K562 (cell line): ENCODE data around the gene EOGT. TPM values are rescaled to one million over a fixed set of nuclear protein-coding genes. Genes with fewer than 3 reads are reported as not detected.

Source experiments
- ATAC-seq: fragments of 200-7000 bp; cut with Tn5 transposase; 3 replicates; pipeline ENCODE4 v1.9.1; 2020; ENCODE audit warnings: moderate library complexity
- BruUV-seq: library from RNA; stranded (reverse); fragments of 400-500 nt; replicated peaks from 2 replicates; lab custom pipeline; 2021; lab: Mats Ljungman, UMichigan
- CTCF ChIA-PET: fragments of 300-600 bp; formaldehyde crosslinking; extraction: SDS; loops from one replicate; lab custom pipeline; 2021; ENCODE audit warnings: low intra/inter-chr PET ratio; lab: Yijun Ruan, JAX
- POLR2A ChIA-PET: fragments of 300-600, 350-650 bp; sonication (Branson Sonifier 250); formaldehyde crosslinking; extraction: SDS; loops from one replicate; lab custom pipeline; 2021; ENCODE audit warnings: antibody characterized with exemption, inconsistent platforms; lab: Yijun Ruan, JAX
- DNase-seq, 4 experiments: peaks; one replicate each; pipeline versions ENCODE4 v3.0.0 to v3.0.0-alpha.2; 2011 to 2018; ENCODE audit warnings: low spot score in 3 of 4, mixed read lengths in 3 of 4; ENCODE audit errors: extremely low read depth in 1 of 4
- FAIRE-seq: peaks from 2 replicates; lab custom pipeline; 2011; peaks lifted over from hg19 to GRCh38; lab: Jason Lieb, UNC
- H2AFZ ChIP-seq: 2 replicates; pipeline ENCODE4 v1.6.0; 2011; ENCODE audit warnings: low read depth, low read length, control low read depth, inconsistent platforms
- H3K27ac ChIP-seq: fragments of 200-600 bp; 3 replicates; pipeline ENCODE4 v1.8.0; 2011; ENCODE audit warnings: low read depth, mild to moderate bottlenecking, control low read depth, inconsistent platforms, low read length, moderate library complexity, mixed read lengths; ENCODE audit errors: extremely low read depth
- H3K27me3 ChIP-seq, 2 experiments: fragments of 300-600 bp in 1 of 2; 2 replicates in 1 of 2; 3 replicates in 1 of 2; pipeline versions ENCODE4 v1.6.0 to v1.8.0; 2011; ENCODE audit warnings: inconsistent platforms in 2 of 2, low read length in 2 of 2, mild to moderate bottlenecking in 1 of 2, mixed read lengths in 1 of 2, moderate library complexity in 1 of 2; ENCODE audit not compliant: control insufficient read depth in 2 of 2, insufficient read depth in 2 of 2
- H3K36me3 ChIP-seq: fragments of 300-600 bp; 3 replicates; pipeline ENCODE4 v1.8.0; 2011; ENCODE audit warnings: mild to moderate bottlenecking, low read length, inconsistent platforms; ENCODE audit not compliant: control insufficient read depth, insufficient read depth
- H3K4me1 ChIP-seq, 2 experiments: fragments of 200-600 bp in 1 of 2; replicated peaks in 1 of 2; 2 replicates in 1 of 2; 3 replicates in 1 of 2; pipeline versions ENCODE4 v1.5.1 to v1.8.0; 2011; ENCODE audit warnings: inconsistent platforms in 2 of 2, low read length in 2 of 2, mild to moderate bottlenecking in 1 of 2, mixed read lengths in 1 of 2, moderate library complexity in 1 of 2; ENCODE audit not compliant: control insufficient read depth in 2 of 2, insufficient read depth in 2 of 2
- H3K4me2 ChIP-seq: 2 replicates; pipeline ENCODE4 v1.6.1; 2011; ENCODE audit warnings: low read length, control low read depth, inconsistent platforms, mixed read lengths; ENCODE audit not compliant: insufficient read depth
- H3K4me3 ChIP-seq: fragments of 200-600 bp; sonication (generic), shearing (Covaris generic); 2 replicates; pipeline ENCODE4 v1.5.1; 2016; ENCODE audit warnings: control low read depth, inconsistent platforms
- H3K79me2 ChIP-seq: fragments of 200-600 bp; 3 replicates; pipeline ENCODE4 v1.8.0; 2011; ENCODE audit warnings: low read length, inconsistent platforms; ENCODE audit not compliant: control insufficient read depth, insufficient read depth
- H3K9ac ChIP-seq, 2 experiments: 2 replicates each; pipeline versions ENCODE4 v1.6.0 to v1.6.1; 2011; ENCODE audit warnings: low read depth in 2 of 2, low read length in 2 of 2, control low read depth in 1 of 2, inconsistent platforms in 1 of 2, mild to moderate bottlenecking in 1 of 2, mixed read lengths in 1 of 2; ENCODE audit not compliant: insufficient read depth in 1 of 2
- H3K9me1 ChIP-seq: one replicate; pipeline ENCODE4 v1.6.0; 2011; ENCODE audit warnings: inconsistent platforms, mild to moderate bottlenecking, low read length, moderate library complexity; ENCODE audit not compliant: control insufficient read depth, insufficient read depth
- H3K9me3 ChIP-seq: replicated peaks from 2 replicates; pipeline ENCODE4 v1.5.1; 2011; ENCODE audit warnings: low read depth, low read length, inconsistent platforms; ENCODE audit not compliant: control insufficient read depth, insufficient read depth
- H4K20me1 ChIP-seq: replicated peaks from 2 replicates; pipeline ENCODE4 v1.6.1; 2011; ENCODE audit warnings: low read length, inconsistent platforms, mixed read lengths; ENCODE audit not compliant: control insufficient read depth, insufficient read depth
- ADNP ChIP-seq: fragments of 200-800 bp; sonication (Bioruptor generic); IDR thresholded peaks from 2 replicates; pipeline ENCODE4 v1.6.1; 2016; ENCODE audit warnings: missing genetic modification characterization, missing compliant biosample characterization
- ARID3A ChIP-seq: IDR thresholded peaks from 2 replicates; pipeline ENCODE4 v1.6.1; 2012; ENCODE audit warnings: low read depth, low read length, improper control_type of control experiment, borderline replicate concordance
- BDP1 ChIP-seq: IDR thresholded peaks from 3 replicates; pipeline ENCODE4 v1.6.1; 2011; ENCODE audit not compliant: insufficient read length, insufficient read depth
- CHD2 ChIP-seq: IDR thresholded peaks from 2 replicates; pipeline ENCODE4 v1.6.1; 2011; ENCODE audit warnings: low read depth, low read length
- DNMT1 ChIP-seq: fragments of 450-650 bp; IDR thresholded peaks from 2 replicates; pipeline ENCODE4 v1.6.1; 2016; ENCODE audit warnings: antibody characterized with exemption, mild to moderate bottlenecking
- MCM5 ChIP-seq: fragments of 450-650 bp; IDR thresholded peaks from 2 replicates; pipeline ENCODE4 v1.6.1; 2016; ENCODE audit warnings: low read depth
- SIN3A ChIP-seq, 2 experiments: fragments of 150-350 bp in 1 of 2; IDR thresholded peaks; 2 replicates each; pipeline ENCODE4 v1.6.1; 2011 to 2016; ENCODE audit warnings: borderline replicate concordance in 2 of 2, low read depth in 2 of 2, low read length in 2 of 2, mild to moderate bottlenecking in 2 of 2, moderate library complexity in 2 of 2; ENCODE audit not compliant: control insufficient read depth in 1 of 2
- SMAD3 ChIP-seq: fragments of 450-650 bp; formaldehyde crosslinking; conservative IDR thresholded peaks from 2 replicates; pipeline ENCODE4 v1.4.0; 2020; ENCODE audit warnings: mild to moderate bottlenecking
- TCFL5 ChIP-seq: fragments of 250-450 bp; sonication (Bioruptor Pico); conservative IDR thresholded peaks from 2 replicates; pipeline ENCODE4 v1.6.1; 2021; ENCODE audit warnings: mild to moderate bottlenecking, moderate library complexity, matching md5 sums
- TEAD4 ChIP-seq, 2 experiments: sonication (generic) in 1 of 2; formaldehyde crosslinking in 1 of 2; IDR thresholded peaks; 2 replicates each; pipeline versions ENCODE4 v1.6.1 to v1.8.0; 2012 to 2022; ENCODE audit warnings: borderline replicate concordance in 1 of 2, inconsistent platforms in 1 of 2, low read length in 1 of 2, mild to moderate bottlenecking in 1 of 2, missing genetic modification reagents in 1 of 2
- THRB ChIP-seq: fragments of 450-650 bp; formaldehyde crosslinking; conservative IDR thresholded peaks from 2 replicates; pipeline ENCODE4 v1.4.0; 2022; ENCODE audit warnings: mild to moderate bottlenecking, missing genetic modification characterization
- U2AF1 ChIP-seq: fragments of 200-400 bp; formaldehyde crosslinking; optimal IDR thresholded peaks from 2 replicates; pipeline ENCODE3; 2017; ENCODE audit warnings: mild to moderate bottlenecking, low read depth, low read length, moderate library complexity
- ZMIZ1 ChIP-seq, 2 experiments: fragments of 150-350 bp in 1 of 2; IDR thresholded peaks; 2 replicates each; pipeline ENCODE4 v1.6.1; 2012 to 2016; ENCODE audit warnings: low read depth in 2 of 2, low read length in 2 of 2, mild to moderate bottlenecking in 1 of 2, moderate library complexity in 1 of 2
- ZNF785 ChIP-seq: fragments of 250-450 bp; sonication (Bioruptor Pico); IDR thresholded peaks from 2 replicates; pipeline ENCODE4 v1.4.0; 2020; ENCODE audit warnings: mild to moderate bottlenecking
- ZSCAN29 ChIP-seq: fragments of 450-650 bp; IDR thresholded peaks from 2 replicates; pipeline ENCODE4 v1.6.1; 2017
- WGBS: fragments of 100-300 bp; shearing (Covaris generic); methylation state at CpG from one replicate; pipeline ENCODE4 v1.1.6; 2016; ENCODE audit warnings: low coverage, mixed read lengths; ENCODE audit not compliant: insufficient coverage; ENCODE audit errors: missing lambda C conversion rate; 5-methylcytosine and 5-hydroxymethylcytosine counted together
- in situ Hi-C: fragments of 300-500 bp; cut with MboI; formaldehyde crosslinking; loops from 4 replicates; pipeline ENCODE4 v1.15.0; 2018; ENCODE audit warnings: inconsistent platforms, mixed read lengths
- intact Hi-C: fragments of 100-400 bp; cut with micrococcal nuclease; formaldehyde crosslinking; loops from 2 replicates; pipeline ENCODE4 v1.14.2; 2022
- polyA plus RNA-seq, 8 experiments: library from polyadenylated mRNA; depleted of rRNA in 4 of 8; stranded (reverse) in 5 of 8; unstranded in 3 of 8; fragments of >200 nt; fragmentation: Nextera tagmentation in 2 of 8; fragmentation: Illumina TruSeq in 1 of 8; extraction: Ambion mirVana in 2 of 8; extraction: Trizol in 1 of 8; gene quantifications; 2 replicates each; pipeline versions ENCODE4 v1.2.1 to v1.2.3, GENCODE V29; 2011 to 2014; ENCODE audit warnings: inconsistent platforms in 1 of 8, missing spikeins in 1 of 8
- total RNA-seq, 7 experiments: library from RNA; depleted of rRNA in 6 of 7; stranded (reverse); fragments of >200 nt in 6 of 7; fragmentation: Illumina TruSeq in 2 of 7; extraction: Trizol in 2 of 7; gene quantifications; 2 replicates each; pipeline versions ENCODE4 v1.2.1 to v1.2.3, GENCODE V29; 2011 to 2021; ENCODE audit warnings: low replicate concordance in 1 of 7

EOGT gene
- total and polyA plus RNA-seq, 9 of the 15 experiments (the other 6 are each of a cell fraction or from before 2014, with no cell fraction given) = 3.6 to 17.9 (median 7.4) TPM

GRCh38 chr3:68984011-68984530 lies 29.4 kb downstream of the EOGT start:
- BruUV-seq = no TSS peak
- no peak overlapping the region for H3K9ac ChIP-seq
- peaks cover 53% of the 10 kb centered on the region; the same call in 2 of the 3 replicates for H3K36me3 ChIP-seq
- no peaks in the 10 kb centered on the region for H3K79me2 ChIP-seq
- in situ Hi-C loops = no loop called here
- no peak for DNase-seq
- 92% methylated on average over 4 of the region's 5 CpGs for WGBS
- no peaks in the 10 kb centered on the region for H3K4me1 ChIP-seq
- no peaks in the 10 kb centered on the region for H3K9me3 ChIP-seq
- ATAC-seq = no peak
- CTCF ChIA-PET = no interaction called here
- no peak overlapping the region for H2AFZ ChIP-seq
- H3K4me3 ChIP-seq = no peak overlapping the region
- intact Hi-C loops = no loop called here
- H3K27ac ChIP-seq = no peak overlapping the region
- no peaks in the 10 kb centered on the region for H3K27me3 ChIP-seq
- POLR2A ChIA-PET = no interaction called here
- FAIRE-seq = no peak
- H4K20me1 ChIP-seq = no peaks in the 10 kb centered on the region
- no peaks in the 10 kb centered on the region for H3K9me1 ChIP-seq
- no peak overlapping the region for H3K4me2 ChIP-seq
- TF ChIP-seq ADNP (tag) (no peak), U2AF1 (no peak), SMAD3 (CRISPR knock-in tag) (no peak), ZSCAN29 (no peak), TEAD4 (IDR thresholded peaks at IDR 0.05; ENCODE audit: low read length) (no peak), TEAD4 (CRISPR knock-in tag; IDR thresholded peaks at IDR 0.05; ENCODE audit: borderline replicate concordance) (no peak), CHD2 (no peak), DNMT1 (no peak), THRB (no peak), ZMIZ1 (IDR thresholded peaks at IDR 0.05; ENCODE audit: low read depth in 2 of 2, low read length in 2 of 2) (no peak), SIN3A (IDR thresholded peaks at IDR 0.05; ENCODE audit: borderline replicate concordance in 2 of 2, control insufficient read depth in 1 of 2, low read depth in 2 of 2, low read length in 2 of 2) (no peak), BDP1 (no peak), ARID3A (no peak), ZNF785 (CRISPR knock-in tag) (no peak), TCFL5 (CRISPR knock-in tag) (no peak), MCM5 (no peak)
